Right kidney (tissue), 1 donor: Measurements from ENCODE around the gene ZNF367.

Experiments
- DNase-seq: peaks from one replicate; pipeline ENCODE4 v3.0.0-alpha.2; 2016

ZNF367 gene

GRCh38 chr9:96437454-96437853, 19.3 kb upstream of the ZNF367 start:
- no peak for DNase-seq

DNA sequence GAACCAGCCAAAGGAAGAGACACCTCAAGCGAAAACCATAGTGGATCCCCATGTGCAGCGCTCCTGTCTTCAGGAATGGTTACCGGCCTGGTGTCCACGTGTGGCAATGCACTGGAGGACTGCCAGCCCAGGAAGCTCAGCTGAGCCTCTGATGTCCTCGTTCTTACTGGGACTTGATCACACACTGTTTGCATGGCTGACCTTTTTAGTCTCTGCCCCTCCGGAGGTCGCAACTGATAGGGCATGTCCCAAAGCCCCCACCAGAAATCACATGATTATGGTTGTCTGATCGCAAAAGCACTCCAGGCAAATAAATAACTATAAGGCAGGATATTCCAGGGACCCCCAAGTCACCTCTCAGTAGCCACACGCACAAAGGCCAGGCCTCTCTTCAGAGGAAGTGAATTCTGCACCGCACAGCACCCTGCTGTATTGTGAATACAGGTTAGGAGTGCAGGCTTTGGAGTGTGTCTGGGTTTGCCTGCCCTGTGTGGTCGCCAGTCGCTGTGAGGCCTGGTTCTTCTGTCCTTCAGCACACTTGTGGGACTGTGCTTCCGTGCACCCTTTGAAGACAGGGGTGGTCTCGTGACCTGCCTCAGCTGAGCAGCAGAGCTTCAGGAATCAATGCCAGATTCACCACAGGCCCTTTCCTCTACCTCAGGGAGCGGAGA, 18.4 kb upstream of the ZNF367 start:
- DNase-seq: no peak

DNA sequence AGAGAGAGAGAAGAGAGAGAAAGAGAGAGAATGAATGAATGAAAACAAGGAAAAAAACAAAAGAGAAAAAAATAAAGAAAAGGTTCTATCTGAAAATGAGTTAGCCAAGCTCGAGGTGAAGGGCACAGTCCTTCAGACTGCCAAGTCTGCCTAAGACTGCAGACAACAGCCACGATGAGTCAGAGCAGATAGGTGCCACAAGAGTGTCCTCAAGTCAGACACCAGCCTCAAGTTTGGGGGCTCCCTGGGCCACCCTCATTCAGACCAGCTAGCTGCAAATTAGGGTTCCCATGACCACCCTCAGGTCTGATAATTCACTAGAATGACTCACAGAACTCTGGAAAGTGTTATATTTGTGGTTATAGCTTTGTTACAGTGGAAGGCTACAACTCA, 17.9 kb upstream of the ZNF367 start:
- no peak for DNase-seq

DNA sequence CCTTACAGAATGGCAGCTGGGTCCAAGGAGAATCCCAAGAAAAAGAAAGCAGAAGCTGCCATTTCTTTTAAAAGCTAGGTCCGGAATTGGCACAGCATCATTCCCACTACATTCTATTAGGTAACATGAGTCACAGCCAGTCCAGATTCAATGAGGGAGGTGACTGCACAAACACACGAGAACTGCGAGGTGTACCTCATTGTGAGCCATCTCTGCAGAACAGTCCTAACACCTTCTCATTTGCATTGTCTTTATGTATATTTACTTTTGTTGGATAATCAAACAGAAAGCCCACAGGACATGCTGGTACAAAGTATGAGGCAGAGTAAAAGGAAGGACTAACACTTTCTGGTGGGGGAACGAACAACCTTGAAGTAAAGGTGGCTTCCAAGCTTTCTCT, 17.2 kb upstream of the ZNF367 start:
- DNase-seq: no peak

DNA sequence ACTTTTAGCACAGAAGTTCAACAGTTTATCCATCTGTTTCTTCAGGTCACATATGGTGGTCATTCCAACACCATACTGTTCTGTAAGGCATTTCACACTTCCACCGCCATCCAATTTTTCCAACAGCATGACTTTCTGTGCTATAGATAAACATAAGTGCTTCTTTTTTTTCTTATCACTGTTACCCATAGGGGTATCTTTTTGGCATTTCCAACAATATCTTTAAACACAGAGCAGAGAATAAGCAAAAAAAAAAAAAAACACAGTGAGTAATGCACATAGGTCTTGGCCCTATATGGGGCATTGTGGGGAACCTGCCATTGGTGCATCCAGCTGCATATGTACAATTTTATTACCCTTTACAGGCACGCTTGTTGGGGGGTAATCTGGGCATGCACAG, 12.2 kb upstream of the ZNF367 start:
- DNase-seq: no peak

DNA sequence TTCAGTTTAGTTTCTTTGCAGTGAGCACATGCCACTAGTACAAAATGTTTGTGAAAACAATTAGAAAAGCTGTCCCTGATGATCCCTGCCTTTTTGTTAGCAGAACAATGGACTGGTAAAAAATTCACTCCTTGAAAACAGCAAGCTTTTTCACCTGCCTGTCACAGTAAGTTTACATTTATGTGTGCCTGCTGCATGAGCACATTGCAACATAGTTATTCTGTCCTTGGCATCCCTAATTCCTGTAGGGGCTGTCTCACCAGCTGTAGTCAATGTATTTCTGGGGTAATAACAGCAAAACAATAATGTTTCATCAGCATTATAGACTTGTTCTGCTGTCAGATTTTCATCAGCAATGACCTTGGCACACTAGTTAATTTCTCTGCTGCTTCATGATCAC, 11.6 kb upstream of the ZNF367 start:
- DNase-seq: no peak

DNA sequence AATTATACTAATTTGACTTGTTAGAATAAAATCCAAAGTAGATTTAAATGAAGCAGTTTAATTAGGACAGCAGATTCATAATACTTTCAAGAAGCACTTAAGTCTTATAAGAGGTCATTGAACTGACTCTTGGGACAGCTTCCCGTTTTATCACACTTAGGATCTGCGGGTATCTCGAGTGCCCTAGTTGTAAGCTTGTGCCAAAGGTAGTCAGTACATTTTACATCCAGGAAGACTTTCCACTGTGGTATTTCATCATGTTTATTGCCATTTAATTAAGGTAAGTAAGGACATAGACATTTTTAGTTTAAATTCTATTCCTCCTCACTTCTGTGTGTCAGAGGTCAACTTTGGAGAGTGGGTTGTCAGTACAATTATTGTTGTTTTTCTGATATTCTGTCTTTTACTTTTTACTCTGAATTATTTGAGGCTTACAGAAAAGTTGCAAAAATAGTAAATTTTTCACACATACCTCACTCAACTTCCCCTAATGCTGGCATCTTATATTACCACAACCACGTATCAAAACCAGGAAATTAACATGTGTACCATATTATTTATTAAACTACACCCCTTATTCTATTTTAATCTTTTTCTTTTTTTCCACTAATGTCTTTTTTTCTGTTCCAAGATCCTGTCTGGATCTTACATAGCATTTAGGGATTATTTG, 7.5 kb upstream of the ZNF367 start:
- no peak for DNase-seq

GRCh38 chr9:96423985-96424336, 5.8 kb upstream of the ZNF367 start:
- DNase-seq: no peak

- DNase-seq: no peak
Measured at GRCh38 chr9:96423322-96423984, 5.3 kb upstream of the ZNF367 start.

DNA sequence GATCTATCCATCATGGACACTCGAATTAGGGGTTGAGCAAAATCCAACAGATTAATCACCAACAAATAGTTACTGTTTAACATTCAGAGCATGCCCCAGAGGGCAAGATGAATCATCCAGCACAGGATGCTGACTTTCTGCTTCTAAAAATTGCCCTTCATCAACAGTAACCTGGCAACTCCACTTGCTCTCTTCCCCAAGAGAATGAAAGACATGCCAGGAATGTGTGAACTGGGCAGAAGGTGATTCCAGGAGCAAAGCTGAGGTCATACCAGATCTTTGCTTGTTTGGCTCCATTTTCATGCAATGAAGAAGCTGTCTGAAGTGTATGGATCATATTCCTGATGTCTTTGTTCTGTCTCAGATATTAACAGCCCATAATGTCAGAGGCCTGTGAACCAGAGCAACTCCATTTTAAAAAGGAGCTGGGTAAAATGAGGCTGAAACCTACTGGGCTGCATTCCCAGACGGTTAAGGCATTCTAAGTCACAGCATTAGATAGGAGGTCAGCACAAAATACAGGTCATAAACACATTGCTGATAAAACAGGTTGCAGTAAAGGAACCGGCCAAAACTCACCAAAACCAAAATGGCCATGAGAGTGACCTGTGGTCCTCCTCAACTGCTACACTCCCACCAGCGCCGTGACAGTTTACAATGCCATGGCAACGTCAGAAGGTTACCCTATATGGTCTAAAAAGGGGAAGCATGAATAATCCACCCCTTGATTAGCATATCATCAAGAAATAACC, 2.5 kb upstream of the ZNF367 start:
- peak; percentile 24 for DNase-seq

GRCh38 chr9:96419691-96419969, 1.5 kb upstream of the ZNF367 start:
- no peak for DNase-seq

DNA sequence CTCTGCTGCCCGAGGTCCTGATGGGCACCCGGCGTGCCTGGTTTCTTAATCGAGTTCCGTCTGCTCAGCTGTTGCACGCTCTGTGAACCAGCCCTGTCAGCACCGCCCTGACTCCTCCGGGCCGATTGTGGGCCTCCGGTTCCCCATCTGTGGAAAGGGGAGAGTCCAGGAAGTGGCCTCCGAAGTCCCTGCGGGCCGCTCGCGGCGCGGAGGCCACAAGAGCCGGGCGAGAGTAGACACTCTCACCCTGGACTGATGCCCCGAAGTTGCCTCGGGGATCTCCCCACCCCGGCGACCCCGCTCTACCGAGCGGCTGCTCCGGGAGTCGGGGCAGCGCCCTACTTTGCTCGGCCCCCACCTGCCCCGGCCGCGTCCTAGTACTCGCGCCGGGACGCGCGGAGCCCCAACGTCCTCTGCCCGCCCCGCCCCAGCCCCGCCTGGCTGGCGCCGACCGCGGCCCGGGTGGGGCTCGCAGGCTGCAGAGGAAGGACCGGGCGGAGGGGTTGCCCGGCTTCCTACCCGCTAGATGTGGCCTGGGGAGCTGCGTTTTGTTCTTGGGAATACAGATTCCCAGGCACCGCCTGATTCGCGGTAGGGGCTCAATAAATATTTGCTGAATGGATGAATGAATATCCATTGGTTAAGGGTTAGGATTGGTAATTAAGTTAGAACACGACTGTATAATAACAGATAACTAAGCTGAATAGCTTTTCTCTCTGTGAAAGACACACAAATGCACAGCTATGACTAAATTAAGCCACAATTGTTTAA, 935 bp upstream of the ZNF367 start:
- DNase-seq: peak; percentile 92

- DNase-seq: no peak
Measured at GRCh38 chr9:96417661-96418082, 498 bp downstream of the ZNF367 start.

DNA sequence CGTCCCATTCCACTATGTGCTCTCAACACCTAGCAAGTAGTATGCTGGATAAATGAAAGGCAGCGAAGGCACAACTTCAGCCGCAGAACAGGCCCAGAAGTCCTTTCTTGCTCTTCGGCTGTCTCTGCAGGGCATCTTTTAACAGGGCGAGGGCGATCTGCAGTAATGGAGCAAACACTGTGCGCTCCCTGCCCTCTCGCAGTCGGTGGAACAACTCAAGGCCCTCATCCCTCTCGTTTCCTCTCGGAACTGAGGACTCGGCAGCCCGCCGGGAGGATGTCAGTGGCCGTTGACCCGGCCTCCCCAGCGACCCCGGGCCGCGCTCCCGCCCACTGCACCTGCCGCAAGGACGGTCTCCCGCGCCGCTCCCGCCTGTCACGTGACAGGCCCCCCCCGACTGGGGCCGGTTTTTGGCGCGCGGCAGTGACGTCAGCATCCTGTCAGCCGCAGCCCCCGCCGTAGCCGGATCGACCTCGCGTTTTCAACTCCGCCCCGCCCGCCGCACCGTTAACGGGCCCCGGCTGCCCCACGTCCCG, 1.1 kb downstream of the ZNF367 start:
- peak; percentile 91 for DNase-seq

GRCh38 chr9:96413302-96414221, 4.6 kb downstream of the ZNF367 start:
- no peak for DNase-seq

GRCh38 chr9:96412174-96412913, 5.8 kb downstream of the ZNF367 start:
- DNase-seq: no peak

- no peak for DNase-seq
Measured at GRCh38 chr9:96411129-96411838, 6.9 kb downstream of the ZNF367 start.

- no peak for DNase-seq
Measured at GRCh38 chr9:96408409-96409280, 9.5 kb downstream of the ZNF367 start.
